Activated CD8-positive, alpha-beta memory T cell treated with anti-CD3 and anti-CD28 coated beads, Interleukin-2, amount 50 U/mL, for 1 hour (primary cell): ENCODE data around the gene FREY1.

ENCODE experiments used
- DNase-seq: peaks from one replicate; pipeline ENCODE4 v3.0.0-alpha.2; 2020; ENCODE audit errors: extremely low read depth

FREY1 gene

GRCh38 chr11:45906965-45907611 lies at the start of gene FREY1:
TSS of gene FREY1 (minus strand) at chr11:45907271. CDS start at chr11:45907245, 26 bp downstream.
- no peak for DNase-seq

- no peak for DNase-seq
These were observed 42.9 kb upstream of the FREY1 start for GRCh38 chr11:45949992-45950407.

- DNase-seq: no peak
These were observed 41.3 kb upstream of the FREY1 start for GRCh38 chr11:45948356-45948755.

- DNase-seq: no peak
These were observed 40.8 kb upstream of the FREY1 start for GRCh38 chr11:45947885-45948284.

- DNase-seq: no peak
These were observed 38.4 kb upstream of the FREY1 start for GRCh38 chr11:45945397-45945999.

- no peak for DNase-seq
These were observed 35.3 kb upstream of the FREY1 start for GRCh38 chr11:45942381-45942780.

GRCh38 chr11:45941285-45941684 lies 34.2 kb upstream of the FREY1 start:
- DNase-seq: no peak

- no peak for DNase-seq
These were observed 32.8 kb upstream of the FREY1 start for GRCh38 chr11:45939836-45940235.

GRCh38 chr11:45937916-45938315 lies 30.8 kb upstream of the FREY1 start:
- DNase-seq: no peak

GRCh38 chr11:45936511-45937054 lies 29.5 kb upstream of the FREY1 start:
- no peak for DNase-seq

- DNase-seq: no peak
These were observed 28.4 kb upstream of the FREY1 start for GRCh38 chr11:45935349-45936064.

GRCh38 chr11:45934580-45935318 lies 27.7 kb upstream of the FREY1 start:
- DNase-seq: no peak

- DNase-seq: no peak
These were observed 26.9 kb upstream of the FREY1 start for GRCh38 chr11:45933846-45934579.

- DNase-seq: no peak
These were observed 26.2 kb upstream of the FREY1 start for GRCh38 chr11:45933131-45933831.

GRCh38 chr11:45932217-45932616 lies 25.1 kb upstream of the FREY1 start:
- no peak for DNase-seq

- DNase-seq: no peak
These were observed 24.7 kb upstream of the FREY1 start for GRCh38 chr11:45931739-45932138.

- DNase-seq: no peak
These were observed 24.0 kb upstream of the FREY1 start for GRCh38 chr11:45930951-45931570.

- no peak for DNase-seq
These were observed 23.1 kb upstream of the FREY1 start for GRCh38 chr11:45930031-45930794.

- no peak for DNase-seq
These were observed 22.5 kb upstream of the FREY1 start for GRCh38 chr11:45929486-45930030.
